K562 (cell line): ENCODE data around the gene IQCC. TPM values are rescaled to one million over a fixed set of nuclear protein-coding genes. Genes with fewer than 3 reads are reported as not detected.

Experiments used
- ARHGAP35 ChIP-seq: fragments of 450-650 bp; IDR thresholded peaks from 2 replicates; pipeline ENCODE4 v1.6.1; 2018; ENCODE audit not compliant: partially characterized antibody
- MAZ ChIP-seq, 2 experiments: fragments of 450-650 bp in 1 of 2; sonication (generic) in 1 of 2; formaldehyde crosslinking; IDR thresholded peaks in 1 of 2; conservative IDR thresholded peaks in 1 of 2; 2 replicates each; pipeline versions ENCODE4 v1.4.0 to v1.5.0; 2020; ENCODE audit warnings: mild to moderate bottlenecking in 1 of 2, missing genetic modification reagents in 1 of 2
- NFRKB ChIP-seq: fragments of 450-650 bp; IDR thresholded peaks from 2 replicates; pipeline ENCODE4 v1.6.1; 2016; ENCODE audit warnings: low read depth
- ZBTB7A ChIP-seq: IDR thresholded peaks from 2 replicates; pipeline ENCODE4 v1.6.1; 2011; ENCODE audit warnings: low read depth, mild to moderate bottlenecking, low read length, moderate library complexity, borderline replicate concordance; ENCODE audit not compliant: control insufficient read depth
- ZNF197 ChIP-seq: fragments of 200-800 bp; sonication (Bioruptor generic); IDR thresholded peaks from 2 replicates; pipeline ENCODE4 v1.6.1; 2016; ENCODE audit warnings: low read depth, missing genetic modification characterization, missing compliant biosample characterization
- polyA plus RNA-seq, 8 experiments: library from polyadenylated mRNA; depleted of rRNA in 4 of 8; stranded (reverse) in 5 of 8; unstranded in 3 of 8; fragments of >200 nt; fragmentation: Nextera tagmentation in 2 of 8; fragmentation: Illumina TruSeq in 1 of 8; extraction: Ambion mirVana in 2 of 8; extraction: Trizol in 1 of 8; gene quantifications; 2 replicates each; pipeline versions ENCODE4 v1.2.1 to v1.2.3, GENCODE V29; 2011 to 2014; ENCODE audit warnings: inconsistent platforms in 1 of 8, missing spikeins in 1 of 8
- total RNA-seq, 7 experiments: library from RNA; depleted of rRNA in 6 of 7; stranded (reverse); fragments of >200 nt in 6 of 7; fragmentation: Illumina TruSeq in 2 of 7; extraction: Trizol in 2 of 7; gene quantifications; 2 replicates each; pipeline versions ENCODE4 v1.2.1 to v1.2.3, GENCODE V29; 2011 to 2021; ENCODE audit warnings: low replicate concordance in 1 of 7
- TF ChIP-seq, protein P1 (sequence below), 3 experiments: fragments of 200-800 bp in 1 of 3; sonication (Bioruptor generic) in 1 of 3; sonication (generic) in 1 of 3; formaldehyde crosslinking in 1 of 3; IDR thresholded peaks; 2 replicates each; pipeline versions ENCODE4 v1.6.1 to v1.8.0; 2016 to 2022; ENCODE audit warnings: mild to moderate bottlenecking in 2 of 3, missing compliant biosample characterization in 2 of 3, missing genetic modification characterization in 2 of 3, missing genetic modification reagents in 1 of 3

Gene IQCC
- total and polyA plus RNA-seq, 9 of the 15 experiments (the other 6 are each of a cell fraction or from before 2014, with no cell fraction given): 8.1 to 16.5 (median 10.7) TPM

DNA sequence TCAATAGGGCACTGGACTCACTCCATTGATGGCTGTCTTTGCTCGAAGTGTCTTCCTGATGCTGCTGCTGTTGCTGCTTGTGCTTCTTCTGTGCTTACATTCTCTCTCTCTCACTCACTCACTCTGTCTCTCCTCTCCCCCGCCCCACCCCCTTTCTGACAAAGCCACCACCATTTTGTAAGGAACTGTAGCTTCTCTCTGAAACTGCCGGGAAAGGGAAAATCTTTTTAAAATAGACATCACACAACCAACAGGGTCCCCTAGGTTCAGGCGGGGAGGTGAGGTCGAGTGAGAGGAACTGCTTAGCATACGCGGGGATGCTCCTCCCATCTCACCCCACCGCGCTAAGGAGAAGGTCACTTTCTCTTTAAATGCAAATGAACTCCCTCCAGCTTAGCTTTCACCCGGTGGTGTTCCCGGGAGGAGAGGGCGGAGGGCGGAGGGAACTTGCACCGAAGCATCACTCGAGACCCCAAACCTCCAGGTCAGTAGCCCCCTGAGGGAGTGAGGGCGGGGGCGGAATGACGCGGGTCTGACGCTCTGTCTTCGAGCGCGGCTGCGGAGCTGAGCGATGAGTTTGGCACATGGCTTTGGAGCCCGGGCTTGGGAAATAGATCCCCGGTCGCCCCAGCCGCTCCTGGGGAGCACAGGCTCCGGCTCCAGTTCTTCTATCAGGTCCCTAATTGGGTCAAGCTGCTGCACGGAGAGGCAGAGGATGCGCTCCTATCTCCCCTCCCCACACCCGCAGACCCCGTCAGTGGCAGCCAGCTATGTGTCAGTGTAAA lies 5.1 kb upstream of the IQCC start, which contains the start of gene CCDC28B (continued):
- TF ChIP-seq NFRKB (peak; percentile 33; the same call in 1 of the 2 replicates), ZNF197 (CRISPR knock-in tag) (peak; percentile 21; the same call in 1 of the 2 replicates), MAZ (CRISPR knock-in tag; conservative IDR thresholded peaks at IDR 0.05 in 1 of 2, IDR thresholded peaks at IDR 0.05 in 1 of 2) (peak; percentile 53 to 69; a peak in 3 of 4 replicates), ZBTB7A (peak; percentile 55), ARHGAP35 (no peak)
- TF ChIP-seq, protein P1, sequence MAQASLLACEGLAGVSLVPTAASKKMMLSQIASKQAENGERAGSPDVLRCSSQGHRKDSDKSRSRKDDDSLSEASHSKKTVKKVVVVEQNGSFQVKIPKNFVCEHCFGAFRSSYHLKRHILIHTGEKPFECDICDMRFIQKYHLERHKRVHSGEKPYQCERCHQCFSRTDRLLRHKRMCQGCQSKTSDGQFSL (CRISPR knock-in tag; IDR thresholded peaks at IDR 0.05): peak; percentile 92
- TF ChIP-seq, protein P1 (tag; IDR thresholded peaks at IDR 0.05): no peak
